HG03521 (cell line): ENCODE results near the gene KRTAP12-1.
"Not testable (repeated sequence)": the region's sequence is repeated elsewhere in the genome, so short reads cannot be mapped to it uniquely, and the experiment has no call there.

Experiments used
- ATAC-seq: cut with Tn5 transposase; IDR thresholded peaks from one replicate; pipeline ENCODE4 v1.9.1; 2021; ENCODE audit warnings: mild to moderate bottlenecking, moderate library complexity; ENCODE audit not compliant: unreplicated experiment

KRTAP12-1 gene

DNA sequence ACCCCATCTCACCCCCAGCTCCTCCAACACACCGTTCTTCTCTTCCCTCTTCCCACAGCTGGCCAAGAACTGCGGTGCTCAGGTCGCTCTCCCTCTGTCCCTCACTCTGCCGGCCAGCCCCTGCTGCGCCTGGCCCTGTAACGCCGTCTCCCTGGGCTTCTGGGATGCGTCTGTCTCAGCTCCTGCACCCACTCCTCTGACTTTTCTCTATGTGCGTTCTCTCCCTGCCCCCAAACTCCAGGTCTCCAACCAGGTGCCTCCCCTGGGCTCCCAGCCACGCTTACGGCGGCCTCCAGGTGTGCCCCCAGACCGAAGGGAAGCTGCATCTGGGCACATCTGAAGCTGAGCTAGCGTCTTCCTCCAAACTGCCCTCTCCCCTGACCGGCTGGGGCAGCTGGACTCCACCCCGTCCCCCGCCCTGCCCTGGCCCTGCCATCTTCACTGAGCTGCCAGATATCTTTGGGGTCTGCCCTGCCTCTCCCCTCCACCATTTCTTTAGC, 17.6 kb upstream of the KRTAP12-1 start:
- no peak for ATAC-seq

DNA sequence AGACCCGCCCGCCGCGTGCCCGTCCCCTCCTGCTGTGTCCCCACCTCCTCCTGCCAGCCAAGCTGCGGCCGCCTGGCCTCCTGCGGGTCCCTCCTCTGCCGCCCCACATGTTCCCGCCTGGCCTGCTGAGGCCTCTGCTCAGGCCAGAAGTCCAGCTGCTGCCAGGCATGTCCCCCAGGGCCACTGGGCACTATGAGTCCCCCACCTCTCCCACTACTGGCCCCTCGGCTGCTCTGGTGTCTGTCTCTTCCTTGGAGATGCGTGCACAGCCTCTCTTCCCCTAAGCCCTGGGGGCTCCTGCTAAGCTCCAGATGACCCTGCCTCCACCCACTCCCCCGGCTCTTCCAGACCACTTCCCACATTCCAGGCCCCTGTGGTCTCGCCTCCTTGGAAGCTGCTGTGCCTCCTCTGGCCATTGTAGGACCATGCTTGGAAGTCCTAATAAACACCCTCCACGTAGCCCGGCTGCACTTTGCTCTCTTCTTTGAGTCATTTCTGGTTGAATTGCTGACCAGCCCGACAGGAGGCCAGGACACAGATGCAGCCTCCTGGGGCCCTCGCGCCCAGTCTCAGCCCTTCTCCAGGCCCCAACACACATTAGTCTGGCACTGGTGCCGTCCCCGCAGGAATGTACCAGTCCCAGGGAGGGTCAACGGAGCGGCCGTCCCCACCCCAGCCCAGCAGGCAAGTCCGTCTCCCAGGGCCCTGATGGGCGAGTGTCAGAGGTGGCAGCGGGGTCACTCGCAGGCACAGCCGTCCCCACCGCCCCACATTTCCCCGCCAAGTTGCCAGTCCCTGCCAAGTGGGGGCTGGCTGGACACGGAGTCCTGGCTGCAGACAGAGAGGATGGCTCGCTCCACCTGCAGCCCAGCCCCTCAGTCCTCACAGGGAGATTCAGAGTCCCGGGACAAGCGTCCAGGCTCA, 16.1 kb upstream of the KRTAP12-1 start:
- no peak for ATAC-seq

- ATAC-seq: not testable (repeated sequence)
Measured at GRCh38 chr21:44697172-44697810, 15.3 kb upstream of the KRTAP12-1 start, which contains the start of gene KRTAP10-12. KRTAP10-12 (plus strand) TSS chr21:44697172; CDS start chr21:44697202, 30 bp downstream.

- no peak for ATAC-seq
Measured at GRCh38 chr21:44696572-44696971, 14.6 kb upstream of the KRTAP12-1 start.

DNA sequence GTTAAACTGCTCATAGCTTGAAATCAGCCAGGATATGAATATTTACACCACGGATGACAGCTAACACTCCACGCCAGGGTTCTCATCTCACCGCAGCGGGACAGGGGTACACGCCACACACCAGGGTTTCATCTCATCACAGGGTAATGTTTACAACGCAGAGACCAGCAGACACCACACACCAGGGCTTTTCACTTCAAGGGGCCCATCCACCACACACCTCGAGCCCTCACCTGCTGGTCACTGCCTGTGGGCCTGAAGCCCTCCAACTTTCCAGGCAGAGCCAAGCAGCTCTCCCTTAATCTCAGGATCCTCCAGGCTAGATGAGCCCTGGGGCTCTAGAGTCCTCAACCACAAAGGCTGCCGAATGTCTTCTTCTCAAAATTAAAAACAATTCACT, 13.7 kb upstream of the KRTAP12-1 start:
- ATAC-seq: no peak

- no peak for ATAC-seq
Measured at GRCh38 chr21:44695184-44695583, 13.2 kb upstream of the KRTAP12-1 start.

DNA sequence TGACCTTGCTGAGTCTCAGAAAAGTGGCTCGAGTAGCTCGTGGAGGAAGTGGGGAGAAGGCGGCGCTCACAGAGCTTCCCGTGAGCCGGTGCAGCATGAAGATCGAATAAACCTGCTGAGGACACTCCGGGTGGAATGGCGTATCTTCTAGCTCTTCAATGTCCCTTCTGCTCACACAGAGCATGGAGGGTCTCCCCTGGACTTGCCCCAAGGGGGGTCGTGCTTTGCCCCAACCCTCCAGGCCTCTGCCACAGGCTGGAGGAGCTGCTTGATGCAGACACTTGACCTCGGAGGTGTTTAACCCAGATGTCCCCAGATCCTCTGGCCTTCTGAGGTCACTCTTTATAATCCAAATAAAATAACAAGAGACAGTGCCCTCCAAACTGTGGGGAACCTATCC, 12.8 kb upstream of the KRTAP12-1 start:
- ATAC-seq: no peak

- ATAC-seq: no peak
Measured at GRCh38 chr21:44692798-44693512, 11.0 kb upstream of the KRTAP12-1 start.

DNA sequence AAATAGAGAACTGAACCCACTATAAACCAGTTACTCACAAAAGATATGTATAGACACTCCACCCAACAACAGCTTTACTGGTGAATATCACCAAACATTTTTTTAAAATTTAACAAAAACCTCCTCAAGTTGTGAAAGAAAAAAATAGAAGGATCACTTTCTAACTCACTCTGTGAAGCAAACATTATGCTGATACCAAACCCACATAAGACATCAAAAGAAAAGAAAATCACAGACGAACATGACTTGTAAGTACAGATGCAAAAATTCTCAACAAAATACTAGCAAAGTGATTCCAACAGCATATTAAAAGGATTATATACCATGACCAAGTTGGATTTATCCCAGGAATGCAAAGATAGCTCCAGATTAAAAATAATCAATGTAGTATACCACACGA, 9.7 kb upstream of the KRTAP12-1 start:
- no peak for ATAC-seq

DNA sequence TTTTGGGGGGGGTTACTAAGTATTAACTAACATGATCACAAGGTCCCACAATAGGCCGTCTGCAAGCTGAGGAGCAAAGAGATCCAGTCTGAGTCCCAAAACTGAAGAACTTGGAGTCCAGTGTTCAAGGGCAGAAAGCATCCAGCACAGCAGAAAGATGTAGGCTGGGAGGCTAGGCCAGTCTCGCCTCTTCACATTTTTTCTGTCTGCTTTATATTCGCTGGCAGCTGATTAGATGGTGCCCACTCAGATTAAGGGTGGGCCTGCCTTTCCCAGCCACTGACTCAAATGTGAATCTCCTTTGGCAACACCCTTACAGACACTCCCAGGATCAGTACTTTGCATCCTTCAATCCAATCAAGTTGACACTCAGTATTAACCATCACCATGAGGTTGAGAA, 7.8 kb upstream of the KRTAP12-1 start:
- not testable (repeated sequence) for ATAC-seq

GRCh38 chr21:44687671-44688070, 5.7 kb upstream of the KRTAP12-1 start:
- no peak for ATAC-seq

DNA sequence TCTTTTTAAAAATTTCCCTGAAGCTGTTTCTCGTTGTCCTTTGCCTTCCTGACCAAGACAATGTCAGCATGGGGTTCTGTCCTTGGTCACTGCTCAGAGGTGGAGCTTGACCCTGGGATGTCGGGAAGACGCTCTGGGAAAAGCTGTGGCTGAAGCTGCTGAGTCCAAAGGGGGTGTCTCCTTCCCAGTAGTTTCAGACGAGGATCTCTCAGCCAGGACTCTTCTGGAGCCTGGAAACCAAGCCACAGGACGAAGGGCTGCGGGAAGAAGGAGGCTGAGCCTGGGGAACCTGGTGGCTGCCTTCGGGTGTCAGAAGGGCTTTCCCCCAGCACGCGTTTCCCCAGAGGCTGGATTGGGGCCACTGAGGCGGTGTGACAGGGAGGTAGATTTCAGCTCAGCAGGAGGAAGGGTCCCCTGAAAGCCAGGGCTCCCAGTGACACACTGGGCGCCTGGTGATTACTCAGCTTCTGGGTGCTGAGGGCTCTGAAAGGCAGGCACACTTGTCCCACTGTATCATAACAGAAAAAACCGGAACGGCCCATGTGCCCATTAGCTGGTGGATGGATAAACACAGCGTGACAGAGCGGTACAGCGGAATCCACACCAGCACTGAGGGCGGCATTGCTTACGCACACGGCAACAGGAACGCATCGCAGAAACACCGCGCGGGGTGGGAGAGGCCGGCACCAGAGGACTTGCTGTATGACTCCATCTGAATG, 5.0 kb upstream of the KRTAP12-1 start:
- ATAC-seq: no peak

- ATAC-seq: no peak
Measured at GRCh38 chr21:44686000-44686781, 4.2 kb upstream of the KRTAP12-1 start.

- ATAC-seq: not testable (repeated sequence)
Measured at GRCh38 chr21:44685050-44685449, 3.1 kb upstream of the KRTAP12-1 start.

- ATAC-seq: no peak
Measured at GRCh38 chr21:44684483-44684882, 2.5 kb upstream of the KRTAP12-1 start.

DNA sequence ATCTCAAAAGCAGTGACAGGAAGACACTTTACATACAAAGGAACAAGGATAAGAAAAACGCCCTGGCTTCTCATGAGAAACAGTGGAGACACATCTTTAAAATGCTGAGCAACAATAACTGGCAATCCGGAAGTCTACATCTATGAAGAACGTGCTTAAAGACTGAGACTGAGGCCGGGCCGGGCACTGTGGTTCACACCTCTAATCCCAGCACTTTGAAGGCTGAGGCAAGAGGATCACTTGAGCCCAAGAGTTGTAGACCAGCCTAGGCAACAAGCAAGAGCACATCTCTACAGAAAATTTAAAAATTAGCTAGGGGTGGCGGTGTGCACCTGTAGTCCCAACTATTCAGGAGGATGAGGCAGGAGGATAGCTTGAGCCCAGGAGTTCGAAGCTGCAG, 2.1 kb upstream of the KRTAP12-1 start:
- ATAC-seq: no peak

DNA sequence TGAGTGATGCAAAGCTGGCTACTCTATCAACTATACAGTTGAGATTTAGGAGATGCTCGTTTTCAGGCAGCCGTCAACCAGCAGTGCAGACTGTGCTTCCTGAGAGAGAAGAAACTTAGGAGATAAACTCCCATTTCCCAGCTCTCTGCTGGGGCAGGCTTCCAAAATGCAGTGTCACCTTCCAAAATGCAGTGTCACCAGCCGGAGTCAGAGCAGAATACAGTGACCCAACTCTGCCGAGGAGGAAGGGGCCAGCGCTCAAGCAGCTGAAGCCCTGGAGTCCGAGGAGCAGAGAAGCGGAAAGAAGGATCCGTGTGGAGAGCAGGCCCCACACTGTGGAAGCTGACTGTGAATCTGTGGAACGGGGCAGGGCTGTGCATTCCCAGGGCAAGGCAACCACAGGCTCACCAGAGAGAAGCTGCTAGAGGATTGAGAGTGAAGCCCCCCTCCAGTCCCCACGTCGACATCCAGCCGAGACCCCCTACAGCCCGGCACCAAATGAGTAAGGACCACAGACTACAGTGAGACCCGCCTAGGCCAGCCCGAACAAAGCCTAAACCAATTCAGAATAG, 703 bp upstream of the KRTAP12-1 start:
- ATAC-seq: no peak

DNA sequence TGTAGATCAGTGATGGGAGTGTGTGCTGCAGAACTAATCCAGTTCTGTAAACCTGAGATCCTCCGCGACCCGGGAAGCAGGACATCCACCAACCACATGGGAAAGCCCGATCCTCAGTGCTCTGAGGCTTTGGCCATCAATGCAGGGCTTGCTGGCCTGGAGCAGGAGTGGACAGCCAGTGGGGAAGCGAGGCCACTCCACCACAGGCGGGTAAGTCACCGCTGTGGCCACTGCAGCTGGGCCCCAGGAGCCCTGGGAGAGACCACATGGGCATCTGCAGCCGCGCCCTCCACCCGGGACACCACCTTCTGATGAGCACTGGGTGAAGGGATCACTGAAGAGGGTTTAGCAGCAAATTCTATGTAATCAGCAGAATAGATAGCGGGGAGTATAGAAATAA, 811 bp downstream of the KRTAP12-1 start:
- ATAC-seq: no peak

DNA sequence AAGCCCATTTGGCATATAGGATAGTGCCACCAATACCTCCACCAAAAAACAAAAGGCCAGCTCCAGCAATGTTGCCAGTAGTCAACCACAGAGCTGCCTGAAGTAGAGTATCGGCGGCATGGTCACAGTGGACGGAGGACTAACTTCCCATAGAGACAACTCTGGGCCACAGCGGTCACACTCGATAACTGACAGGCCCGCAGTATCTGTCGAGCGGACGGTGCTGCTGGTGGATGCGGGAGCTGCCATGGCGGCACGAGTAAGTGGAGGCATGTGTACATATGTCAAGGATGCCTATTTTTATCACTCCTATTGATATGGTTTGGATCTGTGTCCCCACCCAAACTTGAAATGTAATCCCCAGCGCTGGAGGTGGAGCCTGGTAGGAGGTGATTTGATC, 4.1 kb downstream of the KRTAP12-1 start:
- ATAC-seq: no peak

DNA sequence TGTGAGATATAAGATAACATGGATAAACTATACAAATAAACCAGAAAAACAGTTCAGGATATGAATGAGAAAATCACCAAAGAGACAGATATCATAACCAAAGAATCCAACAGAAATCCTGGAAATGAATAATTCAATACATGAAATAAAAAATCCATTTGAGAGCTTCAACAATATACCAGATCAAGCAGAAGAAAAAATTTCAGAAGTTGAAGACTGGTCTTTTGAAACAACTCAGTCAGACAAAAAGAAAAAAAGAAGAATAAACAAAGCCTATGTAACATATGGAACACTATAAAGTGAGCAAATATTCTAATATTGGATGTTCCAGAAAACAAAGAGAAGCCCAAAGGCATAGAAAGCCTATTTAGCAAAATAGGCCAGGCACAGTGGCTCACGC, 10.1 kb downstream of the KRTAP12-1 start:
- ATAC-seq: no peak
